DOHH2 (cell line): Measurements from ENCODE around the gene LRRN2.

Source experiments
- H3F3A ChIP-seq: fragments of 200-600 bp; sonication (generic), shearing (Covaris generic); 2 replicates; pipeline ENCODE4 v1.6.0; 2016; ENCODE audit warnings: antibody characterized with exemption, mild to moderate bottlenecking; ENCODE audit not compliant: control insufficient read depth, insufficient read depth
- H3K27ac ChIP-seq: fragments of 200-600 bp; sonication (generic); 2 replicates; pipeline ENCODE4 v1.5.1; 2014; ENCODE audit warnings: low read depth, mild to moderate bottlenecking, low read length, moderate library complexity
- H3K27me3 ChIP-seq: fragments of 200-600 bp; sonication (generic); 2 replicates; pipeline ENCODE4 v1.6.1; 2014; ENCODE audit warnings: mild to moderate bottlenecking, low read length, mixed read lengths; ENCODE audit not compliant: control insufficient read depth
- H3K36me3 ChIP-seq: fragments of 200-600 bp; sonication (generic); 2 replicates; pipeline ENCODE4 v1.6.1; 2014; ENCODE audit warnings: mild to moderate bottlenecking, low read length, moderate library complexity, mixed read lengths; ENCODE audit not compliant: control insufficient read depth
- H3K4me1 ChIP-seq: fragments of 200-600 bp; sonication (generic); 2 replicates; pipeline ENCODE4 v1.6.1; 2014; ENCODE audit warnings: mild to moderate bottlenecking, low read length, mixed read lengths; ENCODE audit not compliant: control insufficient read depth
- H3K4me2 ChIP-seq: fragments of 200-600 bp; sonication (generic); 2 replicates; pipeline ENCODE4 v1.6.0; 2014; ENCODE audit warnings: mild to moderate bottlenecking, low read length, moderate library complexity
- H3K4me3 ChIP-seq: fragments of 200-600 bp; sonication (generic); 2 replicates; pipeline ENCODE4 v1.5.1; 2014; ENCODE audit warnings: mild to moderate bottlenecking, low read length, mixed read lengths
- H3K79me2 ChIP-seq: fragments of 200-600 bp; sonication (generic); 2 replicates; pipeline ENCODE4 v1.6.1; 2014; ENCODE audit warnings: mild to moderate bottlenecking, low read length, mixed read lengths; ENCODE audit not compliant: control insufficient read depth
- H3K9me2 ChIP-seq: fragments of 200-600 bp; sonication (generic); replicated peaks from 2 replicates; pipeline ENCODE4 v1.6.1; 2014; ENCODE audit warnings: mild to moderate bottlenecking, low read length, mixed read lengths; ENCODE audit not compliant: control insufficient read depth
- H3K9me3 ChIP-seq: fragments of 200-600 bp; sonication (generic); 2 replicates; pipeline ENCODE4 v1.6.1; 2014; ENCODE audit warnings: antibody characterized with exemption, low read length, mixed read lengths; ENCODE audit not compliant: control insufficient read depth, insufficient read depth
- H4K20me1 ChIP-seq: fragments of 200-600 bp; sonication (generic); 2 replicates; pipeline ENCODE4 v1.6.0; 2014; ENCODE audit warnings: low read depth, mild to moderate bottlenecking, antibody characterized with exemption, low read length, moderate library complexity; ENCODE audit not compliant: control insufficient read depth, insufficient read depth
- EZH2phosphoT487 ChIP-seq: fragments of 200-600 bp; sonication (generic); IDR thresholded peaks from 2 replicates; pipeline ENCODE4 v1.6.1; 2017; ENCODE audit warnings: borderline replicate concordance, mild to moderate bottlenecking, antibody characterized with exemption, low read length, moderate library complexity, mixed read lengths
- TF ChIP-seq, protein P1 (sequence below): fragments of 200-600 bp; sonication (generic); IDR thresholded peaks from one replicate; pipeline ENCODE4 v1.5.1; 2014; ENCODE audit warnings: antibody characterized with exemption, mild to moderate bottlenecking, low read depth, low read length; ENCODE audit not compliant: poor library complexity, severe bottlenecking

Gene LRRN2

DNA sequence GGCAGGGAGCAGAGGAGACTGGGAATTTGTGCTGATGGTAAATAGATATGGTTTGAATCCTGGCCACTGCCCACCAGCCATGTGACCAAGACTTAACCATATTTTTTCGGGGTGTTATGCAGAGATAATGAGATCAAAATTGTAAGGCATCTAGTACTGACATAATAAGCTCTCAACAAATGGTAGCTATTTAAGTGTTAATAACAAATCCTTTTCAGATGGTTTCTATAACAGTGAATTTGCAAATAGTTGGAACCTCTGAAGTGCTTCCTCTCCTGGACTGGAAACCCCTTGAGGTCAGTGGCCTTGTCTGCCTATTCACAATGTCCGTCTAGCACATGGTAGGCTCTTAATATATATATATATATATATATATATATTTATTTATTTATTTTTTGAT is 104.7 kb downstream of the LRRN2 start:
- H3K27ac ChIP-seq = no peak overlapping the region
- no peaks in the 10 kb centered on the region for H3K27me3 ChIP-seq
- no peaks in the 10 kb centered on the region for H3K79me2 ChIP-seq
- no peak for TF ChIP-seq EZH2phosphoT487
- TF ChIP-seq, protein P1, sequence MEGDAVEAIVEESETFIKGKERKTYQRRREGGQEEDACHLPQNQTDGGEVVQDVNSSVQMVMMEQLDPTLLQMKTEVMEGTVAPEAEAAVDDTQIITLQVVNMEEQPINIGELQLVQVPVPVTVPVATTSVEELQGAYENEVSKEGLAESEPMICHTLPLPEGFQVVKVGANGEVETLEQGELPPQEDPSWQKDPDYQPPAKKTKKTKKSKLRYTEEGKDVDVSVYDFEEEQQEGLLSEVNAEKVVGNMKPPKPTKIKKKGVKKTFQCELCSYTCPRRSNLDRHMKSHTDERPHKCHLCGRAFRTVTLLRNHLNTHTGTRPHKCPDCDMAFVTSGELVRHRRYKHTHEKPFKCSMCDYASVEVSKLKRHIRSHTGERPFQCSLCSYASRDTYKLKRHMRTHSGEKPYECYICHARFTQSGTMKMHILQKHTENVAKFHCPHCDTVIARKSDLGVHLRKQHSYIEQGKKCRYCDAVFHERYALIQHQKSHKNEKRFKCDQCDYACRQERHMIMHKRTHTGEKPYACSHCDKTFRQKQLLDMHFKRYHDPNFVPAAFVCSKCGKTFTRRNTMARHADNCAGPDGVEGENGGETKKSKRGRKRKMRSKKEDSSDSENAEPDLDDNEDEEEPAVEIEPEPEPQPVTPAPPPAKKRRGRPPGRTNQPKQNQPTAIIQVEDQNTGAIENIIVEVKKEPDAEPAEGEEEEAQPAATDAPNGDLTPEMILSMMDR = no peak
- 0 out of 2 replicates have a peak, but pooled peaks cover under 1% of the 10 kb centered on the region for H4K20me1 ChIP-seq
- no peaks in the 10 kb centered on the region for H3K9me2 ChIP-seq
- H3K4me3 ChIP-seq = no peak overlapping the region
- H3K4me1 ChIP-seq = peaks cover 41% of the 10 kb centered on the region
- no peaks in the 10 kb centered on the region; the same call in 1 of the 2 replicates for H3K36me3 ChIP-seq
- H3F3A ChIP-seq = no peaks in the 10 kb centered on the region
- H3K9me3 ChIP-seq = no peaks in the 10 kb centered on the region
- no peak overlapping the region for H3K4me2 ChIP-seq

DNA sequence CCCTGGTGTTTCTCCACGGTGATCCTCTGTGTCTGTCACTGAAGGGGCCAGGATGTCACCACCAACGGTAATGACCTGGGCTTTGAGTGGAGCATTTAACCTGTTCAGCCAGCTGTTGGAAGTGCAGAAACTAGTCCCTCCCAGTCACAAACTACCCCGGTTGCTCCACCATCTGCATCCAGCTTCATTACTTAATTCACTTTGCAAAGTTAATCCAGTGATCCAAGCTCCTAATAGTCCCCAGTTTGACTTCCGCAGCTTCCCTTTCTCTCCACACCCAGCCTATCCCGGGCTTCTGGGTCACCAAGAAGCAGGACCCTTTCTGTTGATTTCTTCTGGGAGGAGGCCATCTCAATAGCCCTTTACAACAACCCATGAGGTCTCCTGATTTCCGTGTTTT is 105.9 kb downstream of the LRRN2 start:
- no peak overlapping the region for H3K27ac ChIP-seq
- 0 out of 2 replicates have a peak, but pooled peaks cover 3% of the 10 kb centered on the region for H4K20me1 ChIP-seq
- no peak for TF ChIP-seq EZH2phosphoT487
- TF ChIP-seq, protein P1 = no peak
- H3K4me2 ChIP-seq = peak overlapping the region; percentile 87
- H3F3A ChIP-seq = no peaks in the 10 kb centered on the region
- H3K9me3 ChIP-seq = no peaks in the 10 kb centered on the region
- H3K27me3 ChIP-seq = no peaks in the 10 kb centered on the region
- H3K4me3 ChIP-seq = peak overlapping the region; percentile 65
- H3K9me2 ChIP-seq = no peaks in the 10 kb centered on the region
- H3K79me2 ChIP-seq = no peaks in the 10 kb centered on the region
- peaks cover 35% of the 10 kb centered on the region for H3K4me1 ChIP-seq
- no peaks in the 10 kb centered on the region; the same call in 1 of the 2 replicates for H3K36me3 ChIP-seq

DNA sequence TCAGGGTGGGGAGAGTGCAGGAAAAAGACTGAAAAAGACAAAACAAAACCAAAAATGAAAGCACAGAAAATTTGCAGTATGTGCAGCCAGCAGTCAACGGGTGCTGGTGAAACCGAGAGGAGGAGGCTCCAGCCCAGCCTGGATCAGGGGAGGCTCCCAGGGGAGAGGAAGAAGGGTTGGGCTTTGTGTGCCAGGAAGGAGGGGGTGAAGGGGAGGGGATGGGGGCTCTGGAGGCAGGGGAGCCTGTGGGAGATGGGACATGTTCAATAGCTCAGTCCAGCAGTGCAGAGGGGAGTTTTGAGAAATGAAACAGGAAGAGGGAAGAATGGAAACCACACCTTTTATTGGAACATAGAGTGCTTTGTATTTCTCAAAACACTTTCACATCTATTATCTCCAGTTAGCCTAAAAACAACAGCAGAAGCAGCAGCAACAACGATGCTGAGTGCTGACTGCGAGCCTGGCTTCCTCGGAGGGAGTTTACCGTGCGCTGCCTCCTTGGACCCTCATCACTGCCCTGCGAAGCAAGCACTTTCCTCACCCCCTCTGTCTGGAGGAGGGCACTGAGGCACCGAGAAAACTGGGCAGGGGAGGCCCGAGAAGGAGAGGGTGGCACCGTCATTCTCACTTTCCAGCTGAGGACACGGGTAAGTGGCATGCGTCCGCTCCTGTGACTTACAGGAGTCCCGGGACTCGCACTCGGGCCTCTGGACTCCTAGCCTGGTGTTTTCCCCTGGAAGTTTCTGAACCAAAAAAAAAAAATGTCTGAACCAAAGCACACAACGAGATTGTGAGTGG is 106.5 kb downstream of the LRRN2 start:
- Histone ChIP-seq H3K27me3 (no peaks in the 10 kb centered on the region), H3F3A (no peaks in the 10 kb centered on the region), H3K79me2 (no peaks in the 10 kb centered on the region), H3K27ac (peak overlapping the region; percentile 54), H3K4me2 (peak overlapping the region; percentile 87), H4K20me1 (0 out of 2 replicates have a peak, but pooled peaks cover 3% of the 10 kb centered on the region), H3K4me1 (peaks cover 35% of the 10 kb centered on the region), H3K9me3 (no peaks in the 10 kb centered on the region), H3K36me3 (no peaks in the 10 kb centered on the region; the same call in 1 of the 2 replicates), H3K4me3 (peak overlapping the region; percentile 65), H3K9me2 (no peaks in the 10 kb centered on the region)
- TF ChIP-seq, protein P1 = no peak
- TF ChIP-seq EZH2phosphoT487 = no peak
